ENCODE data around the gene PHB1. TPM values are rescaled to one million over a fixed set of nuclear protein-coding genes. Genes with fewer than 3 reads are reported as not detected.

The PHB1 gene
- 100 to 1,000 TPM; 229 to 233 TPM for total RNA-seq

DNA sequence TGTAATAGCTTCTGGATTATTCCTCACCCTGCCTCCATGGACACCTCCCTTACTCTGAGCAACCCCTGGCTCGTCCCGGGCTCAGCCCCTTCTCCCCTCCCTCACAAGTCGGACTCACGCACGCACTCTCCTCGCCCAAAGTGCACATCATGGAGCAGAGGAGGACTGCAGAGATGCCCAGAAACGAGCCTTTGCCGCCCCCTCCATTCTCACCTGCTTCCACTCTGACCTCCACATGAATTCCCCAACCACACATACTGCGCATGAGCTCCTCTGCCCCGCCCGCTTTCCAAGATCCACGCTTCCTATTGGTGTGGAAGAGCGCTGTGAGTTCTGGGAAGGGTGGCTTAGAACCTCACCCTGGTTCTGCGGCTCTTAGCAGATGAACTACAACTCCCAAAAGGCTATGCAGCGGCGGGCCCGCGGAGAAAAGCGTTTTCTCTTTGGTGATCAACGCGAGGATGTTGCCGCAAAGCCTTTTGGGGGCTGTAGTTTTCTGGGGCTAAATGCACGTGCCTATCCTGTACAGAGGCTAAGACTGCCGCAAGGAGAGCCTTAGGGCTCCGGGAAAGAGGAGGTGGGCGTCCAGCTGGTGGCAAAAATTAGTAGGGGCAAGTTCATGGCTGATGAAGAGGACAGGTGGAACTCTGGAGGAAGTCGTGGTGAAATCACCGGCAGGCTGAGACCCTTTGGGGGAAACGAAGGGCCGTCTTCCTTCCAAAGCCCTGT lies at the start of gene PHB1:
Gene PHB1 (minus strand): TSS at position 261 of the 729 bp plus-strand sequence. CDS start 1,618 bp downstream, outside the sequence.
- Mint-ChIP-seq H3K27ac (peak within 1 kb of the TSS; percentile 80 to 93), H3K4me1 (ENCODE audit: low read depth in 2 of 2) (peaks cover 23 to 29% of the 10 kb centered on the region in 2 donors), H3K27me3 (peaks cover 0 to 6% of the 10 kb centered on the region in 2 donors), H3K4me3 (peak within 1 kb of the TSS; percentile 99), H3K36me3 (peaks cover 21% of the 10 kb centered on the region), H3K9me3 (no peaks in the 10 kb centered on the region)
- peak; percentile 94 for DNase-seq (ENCODE audit: low spot score)
- peak; percentile 100 for ATAC-seq

DNA sequence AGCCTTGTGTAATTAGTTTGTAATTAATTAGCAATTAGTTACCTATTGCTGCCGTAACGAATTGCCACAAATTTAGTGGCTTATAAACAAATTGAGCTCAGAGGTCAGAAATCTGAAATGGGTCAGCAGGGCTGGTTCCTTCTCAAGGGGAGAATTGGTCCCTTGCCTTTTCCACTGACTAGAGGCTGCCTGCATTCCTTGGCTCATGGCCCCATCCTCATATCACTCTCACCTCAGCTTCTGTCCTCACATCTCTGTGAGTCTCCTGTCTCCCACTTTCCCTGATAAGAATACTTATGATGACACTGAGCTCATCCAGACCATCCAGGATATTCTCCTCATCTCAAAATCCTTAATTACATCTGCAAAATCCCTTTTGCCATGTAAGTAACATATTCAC lies 49.4 kb upstream of the PHB1 start:
- no peak for ATAC-seq
- no peak overlapping the region for H3K27ac Mint-ChIP-seq
- DNase-seq (ENCODE audit: low spot score): no peak
- peaks cover 0 to 2% of the 10 kb centered on the region in 2 donors for H3K4me1 Mint-ChIP-seq (ENCODE audit: low read depth in 2 of 2)
- H3K27me3 Mint-ChIP-seq: peaks cover 31 to 46% of the 10 kb centered on the region in 2 donors
- no peaks in the 10 kb centered on the region for H3K36me3 Mint-ChIP-seq
- peaks cover 3% of the 10 kb centered on the region for H3K9me3 Mint-ChIP-seq
- no peak overlapping the region for H3K4me3 Mint-ChIP-seq

DNA sequence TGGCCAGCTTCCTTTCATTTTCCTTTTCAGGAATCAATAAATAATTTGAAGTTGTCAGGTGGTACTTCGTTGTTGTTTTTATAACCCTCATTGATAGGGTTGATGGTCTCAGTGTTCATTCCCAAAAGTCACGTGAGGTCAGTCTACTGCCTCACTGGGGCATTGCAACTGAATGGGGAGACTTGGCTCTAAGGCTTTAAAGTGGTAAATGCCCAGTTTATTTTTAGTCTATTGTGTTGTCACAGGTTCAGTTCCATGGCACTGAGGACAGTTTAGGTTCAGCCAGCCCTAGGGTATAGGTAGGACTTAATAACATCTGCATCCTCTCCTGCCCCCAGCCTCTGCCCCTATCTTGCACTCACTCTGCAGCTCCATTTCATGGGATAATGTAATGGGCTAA lies 46.9 kb upstream of the PHB1 start:
- no peak overlapping the region for H3K27ac Mint-ChIP-seq
- H3K9me3 Mint-ChIP-seq: peaks cover 3% of the 10 kb centered on the region
- H3K36me3 Mint-ChIP-seq: no peaks in the 10 kb centered on the region
- peaks cover 28 to 46% of the 10 kb centered on the region in 2 donors for H3K27me3 Mint-ChIP-seq
- no peak overlapping the region for H3K4me3 Mint-ChIP-seq
- DNase-seq (ENCODE audit: low spot score): no peak
- peaks cover 9% of the 10 kb centered on the region in 2 donors for H3K4me1 Mint-ChIP-seq (ENCODE audit: low read depth in 2 of 2)
- ATAC-seq: no peak

DNA sequence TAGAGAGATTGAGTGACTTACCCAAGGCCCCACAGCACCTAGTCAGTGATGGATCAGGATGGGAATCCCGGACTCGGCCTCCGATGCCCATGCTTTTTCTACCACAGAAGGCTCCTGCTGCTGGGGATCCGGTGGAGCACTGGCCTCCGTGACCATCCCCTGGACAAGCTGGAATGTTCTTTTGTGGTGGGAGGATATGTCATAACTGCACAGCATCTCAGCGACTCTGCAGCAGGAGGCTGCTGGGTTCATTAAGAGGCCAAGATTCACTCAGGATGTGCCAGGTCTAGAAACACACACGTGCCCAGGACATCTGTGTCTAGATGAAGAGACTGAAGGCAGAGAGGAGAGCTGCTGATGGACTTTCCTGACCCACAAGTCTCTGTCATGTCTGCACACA lies 45.7 kb upstream of the PHB1 start:
- no peak overlapping the region for H3K27ac Mint-ChIP-seq
- peaks cover 31 to 49% of the 10 kb centered on the region in 2 donors for H3K27me3 Mint-ChIP-seq
- H3K36me3 Mint-ChIP-seq: no peaks in the 10 kb centered on the region
- ATAC-seq: no peak
- H3K9me3 Mint-ChIP-seq: peaks cover 3% of the 10 kb centered on the region
- H3K4me3 Mint-ChIP-seq: no peak overlapping the region
- no peak for DNase-seq (ENCODE audit: low spot score)
- peaks cover 9 to 13% of the 10 kb centered on the region in 2 donors for H3K4me1 Mint-ChIP-seq (ENCODE audit: low read depth in 2 of 2)

DNA sequence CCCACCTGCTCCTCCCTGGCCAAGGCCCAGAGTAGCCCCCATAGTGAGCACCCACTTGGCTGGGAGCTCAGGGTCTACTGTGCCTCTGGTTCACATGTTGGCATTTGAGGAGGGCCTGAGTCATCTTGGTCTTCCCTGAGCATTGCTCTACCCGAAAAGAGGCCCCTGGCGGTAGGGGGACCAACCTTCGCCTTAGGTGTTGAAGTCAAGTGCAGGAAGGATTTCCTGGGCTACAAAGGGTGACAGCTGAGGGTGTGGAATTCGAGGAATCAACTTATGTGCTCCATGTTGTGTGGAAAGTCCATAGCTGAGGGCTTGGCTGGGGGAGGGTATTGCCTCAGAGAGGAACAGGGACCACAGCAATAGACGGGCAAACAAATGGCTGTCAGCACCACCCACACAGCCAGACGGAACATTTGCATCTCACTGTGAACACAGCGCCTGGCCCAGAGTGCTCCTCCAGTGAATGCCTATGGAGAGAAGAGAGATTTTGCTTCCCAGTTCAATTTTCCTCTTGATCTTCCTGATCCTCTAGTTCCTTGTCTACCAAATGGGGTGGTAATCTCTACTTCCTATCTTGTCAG lies 44.8 kb upstream of the PHB1 start:
- Mint-ChIP-seq H3K4me1 (ENCODE audit: low read depth in 2 of 2) (peaks cover 9 to 13% of the 10 kb centered on the region in 2 donors), H3K4me3 (no peak overlapping the region), H3K27ac (no peak overlapping the region), H3K27me3 (peaks cover 31 to 49% of the 10 kb centered on the region in 2 donors), H3K36me3 (no peaks in the 10 kb centered on the region), H3K9me3 (peaks cover 3% of the 10 kb centered on the region)
- ATAC-seq (no peak), DNase-seq (ENCODE audit: low spot score) (no peak)

DNA sequence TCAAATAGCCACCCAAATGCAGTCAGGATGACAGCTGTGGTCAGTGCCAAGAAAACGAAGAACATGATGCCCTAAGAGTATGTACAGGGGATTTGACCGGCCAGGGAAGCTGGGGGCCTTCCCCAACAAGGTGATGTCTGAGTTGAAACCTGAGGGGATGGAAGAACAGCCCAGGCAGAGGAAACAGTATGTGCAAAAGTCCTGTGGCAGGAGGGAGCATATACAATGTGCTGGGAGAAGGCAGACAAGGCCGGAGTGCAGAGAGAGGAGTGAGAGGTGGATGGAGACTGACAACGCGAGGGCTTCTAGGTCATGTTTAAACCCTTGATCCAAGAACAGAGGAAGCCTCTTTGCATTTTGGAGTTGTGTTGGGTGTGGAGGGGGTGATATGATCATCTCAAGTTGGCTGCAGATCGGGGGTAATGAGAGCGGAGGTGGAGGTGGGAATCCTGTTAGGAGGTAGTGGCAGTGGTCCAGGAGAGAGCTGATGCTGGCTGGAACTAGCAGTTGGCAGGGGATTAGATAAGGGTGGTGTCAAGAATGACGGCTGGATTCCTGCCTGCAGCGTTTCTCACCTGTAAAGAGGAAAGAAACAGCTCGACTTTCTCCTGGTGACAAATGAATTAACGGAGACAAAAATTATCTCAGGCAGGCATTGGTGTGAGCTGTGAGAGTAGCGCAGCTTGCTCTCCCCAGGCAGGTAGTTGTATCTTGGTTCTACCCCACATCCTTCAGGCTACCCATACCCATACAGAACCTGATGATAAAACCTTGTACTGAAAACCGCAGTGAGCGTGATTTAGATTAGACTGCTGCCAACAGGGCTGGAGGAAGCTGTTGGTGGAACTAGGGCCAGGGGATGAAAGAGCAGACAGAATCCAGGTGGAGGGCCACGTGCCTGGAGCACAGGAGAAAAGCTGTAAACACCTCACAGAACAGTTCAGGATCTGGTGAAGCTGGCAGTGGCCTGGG lies 43.2 kb upstream of the PHB1 start:
- H3K4me3 Mint-ChIP-seq: no peak overlapping the region
- H3K9me3 Mint-ChIP-seq: no peaks in the 10 kb centered on the region
- DNase-seq (ENCODE audit: low spot score) (no peak), ATAC-seq (no peak)
- peaks cover 24 to 42% of the 10 kb centered on the region in 2 donors for H3K27me3 Mint-ChIP-seq
- peaks cover 14 to 16% of the 10 kb centered on the region in 2 donors for H3K4me1 Mint-ChIP-seq (ENCODE audit: low read depth in 2 of 2)
- H3K36me3 Mint-ChIP-seq: no peaks in the 10 kb centered on the region
- no peak overlapping the region for H3K27ac Mint-ChIP-seq

DNA sequence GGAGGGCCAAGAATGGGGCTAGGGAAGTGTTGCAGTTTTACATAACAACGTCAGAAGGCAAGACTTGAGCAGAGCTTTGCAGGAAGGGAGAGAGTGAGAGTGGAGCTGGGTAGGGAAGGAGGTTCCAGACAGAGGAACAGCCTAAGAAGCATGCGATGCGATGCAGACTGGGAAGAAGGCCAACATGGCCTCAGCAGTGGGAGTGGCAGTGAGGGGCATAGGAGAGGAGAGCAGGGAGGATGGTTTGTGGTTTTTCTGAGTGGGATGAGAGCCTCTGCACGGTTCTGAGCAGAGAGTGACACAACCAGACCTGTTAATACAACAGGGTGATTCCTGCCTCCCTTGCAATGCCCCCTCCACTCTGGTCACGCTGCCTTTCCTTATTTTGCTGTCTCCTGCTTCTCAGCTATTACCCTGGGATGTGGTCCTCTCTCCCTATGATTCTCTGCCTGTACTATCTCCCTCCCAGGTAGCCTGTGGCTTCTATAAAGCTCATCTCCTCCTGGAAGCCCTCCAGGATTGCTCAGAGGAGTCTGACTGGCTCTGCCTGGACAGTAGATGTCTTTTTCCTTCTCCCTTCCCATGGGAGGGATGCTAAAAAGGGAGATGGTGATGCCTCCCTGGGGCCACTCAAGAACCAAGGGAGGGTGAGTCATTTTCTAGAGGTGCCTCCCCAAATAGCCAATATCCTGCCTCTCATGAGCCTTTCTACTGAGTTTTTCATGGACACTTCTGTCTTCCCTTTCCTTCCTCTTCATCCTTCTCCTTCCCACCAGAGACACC lies 41.7 kb upstream of the PHB1 start:
- peaks cover 17 to 22% of the 10 kb centered on the region in 2 donors for H3K4me1 Mint-ChIP-seq (ENCODE audit: low read depth in 2 of 2)
- no peaks in the 10 kb centered on the region for H3K9me3 Mint-ChIP-seq
- DNase-seq (ENCODE audit: low spot score): no peak
- H3K36me3 Mint-ChIP-seq: no peaks in the 10 kb centered on the region
- H3K4me3 Mint-ChIP-seq: no peak overlapping the region
- H3K27ac Mint-ChIP-seq: no peak overlapping the region
- no peak for ATAC-seq
- peaks cover 22 to 41% of the 10 kb centered on the region in 2 donors for H3K27me3 Mint-ChIP-seq

DNA sequence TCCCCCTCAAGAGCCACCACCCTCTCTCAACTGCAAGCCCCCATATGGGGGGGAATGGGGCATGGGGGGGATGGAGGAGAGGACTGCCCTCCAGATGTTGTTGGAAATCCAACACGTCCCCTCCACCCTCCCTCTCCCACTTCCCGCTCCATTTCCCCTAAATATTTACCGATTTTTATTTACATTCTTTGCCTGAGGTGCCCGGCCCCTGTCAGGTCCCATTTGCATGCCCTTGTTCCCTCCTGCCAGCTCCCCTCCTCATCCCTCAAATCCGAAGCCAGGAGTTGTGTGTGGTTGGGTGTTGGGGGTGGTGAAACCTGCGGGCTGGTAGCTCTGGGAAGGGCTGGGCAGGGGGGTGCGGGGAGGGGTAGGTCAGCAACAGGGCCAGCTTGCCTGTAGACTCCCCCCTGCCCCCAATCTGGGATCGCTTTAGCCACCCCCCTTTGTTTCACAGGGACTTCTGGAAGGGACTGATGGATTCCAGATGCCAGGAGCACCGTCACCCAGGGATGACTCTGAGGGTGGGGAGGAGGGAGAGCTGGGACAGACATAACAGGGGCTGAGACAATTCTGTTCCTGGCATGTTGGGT lies 40.7 kb upstream of the PHB1 start:
- no peak for ATAC-seq
- H3K27ac Mint-ChIP-seq: no peak overlapping the region
- no peaks in the 10 kb centered on the region for H3K9me3 Mint-ChIP-seq
- no peak for DNase-seq (ENCODE audit: low spot score)
- no peak overlapping the region for H3K4me3 Mint-ChIP-seq
- no peaks in the 10 kb centered on the region for H3K36me3 Mint-ChIP-seq
- H3K4me1 Mint-ChIP-seq (ENCODE audit: low read depth in 2 of 2): peaks cover 21 to 31% of the 10 kb centered on the region in 2 donors
- peaks cover 22 to 41% of the 10 kb centered on the region in 2 donors for H3K27me3 Mint-ChIP-seq

DNA sequence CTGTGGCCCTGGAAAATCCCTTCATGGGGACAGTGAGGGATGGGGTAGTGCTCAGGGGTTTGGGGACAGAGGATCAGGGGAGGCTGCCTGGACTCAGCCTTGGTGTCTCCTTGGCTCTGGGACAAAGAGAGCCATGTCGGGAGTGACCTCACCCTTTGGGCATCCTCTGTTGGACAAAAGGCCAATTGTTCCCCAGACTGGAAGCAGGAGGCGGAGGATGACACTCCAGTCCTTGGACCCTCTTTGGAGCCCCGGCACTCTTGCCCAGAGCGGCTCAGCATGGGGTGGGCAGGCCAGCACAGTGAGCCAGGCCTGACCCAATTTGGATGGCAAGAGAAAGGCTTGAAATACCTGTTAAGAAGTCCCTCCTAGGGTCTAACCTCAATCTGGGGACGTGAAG lies 39.4 kb upstream of the PHB1 start:
- Mint-ChIP-seq H3K27me3 (peaks cover 18 to 30% of the 10 kb centered on the region in 2 donors), H3K4me1 (ENCODE audit: low read depth in 2 of 2) (peaks cover 25 to 31% of the 10 kb centered on the region in 2 donors), H3K36me3 (no peaks in the 10 kb centered on the region), H3K4me3 (no peak overlapping the region), H3K27ac (no peak overlapping the region), H3K9me3 (no peaks in the 10 kb centered on the region)
- DNase-seq (ENCODE audit: low spot score) (no peak), ATAC-seq (no peak)

DNA sequence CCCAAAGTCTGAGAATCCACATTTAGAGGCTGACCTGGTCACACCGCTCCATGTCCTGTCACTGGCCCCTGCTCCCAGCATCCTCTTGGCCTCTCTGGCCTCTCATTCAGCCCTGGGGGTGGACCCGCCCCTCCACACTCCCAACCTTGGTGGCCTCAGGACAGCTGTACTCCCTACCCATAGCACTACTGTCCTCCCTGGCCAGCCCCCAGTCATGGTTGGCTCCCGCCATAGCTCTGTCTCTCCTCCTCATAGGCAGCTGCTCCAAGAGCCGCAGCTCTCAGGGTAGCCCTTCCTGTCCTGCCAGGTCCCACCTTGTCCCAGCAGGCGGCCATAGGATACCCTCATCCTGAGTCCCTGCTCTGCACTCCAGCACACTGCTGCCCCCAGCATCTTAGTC lies 38.0 kb upstream of the PHB1 start:
- ATAC-seq (peak in 1 of 2 donors; percentile 41), DNase-seq (ENCODE audit: low spot score) (no peak)
- H3K36me3 Mint-ChIP-seq: no peaks in the 10 kb centered on the region
- no peak overlapping the region for H3K27ac Mint-ChIP-seq
- H3K4me3 Mint-ChIP-seq: no peak overlapping the region
- no peaks in the 10 kb centered on the region for H3K9me3 Mint-ChIP-seq
- peaks cover 21 to 29% of the 10 kb centered on the region in 2 donors for H3K4me1 Mint-ChIP-seq (ENCODE audit: low read depth in 2 of 2)
- peaks cover 15 to 21% of the 10 kb centered on the region in 2 donors for H3K27me3 Mint-ChIP-seq

DNA sequence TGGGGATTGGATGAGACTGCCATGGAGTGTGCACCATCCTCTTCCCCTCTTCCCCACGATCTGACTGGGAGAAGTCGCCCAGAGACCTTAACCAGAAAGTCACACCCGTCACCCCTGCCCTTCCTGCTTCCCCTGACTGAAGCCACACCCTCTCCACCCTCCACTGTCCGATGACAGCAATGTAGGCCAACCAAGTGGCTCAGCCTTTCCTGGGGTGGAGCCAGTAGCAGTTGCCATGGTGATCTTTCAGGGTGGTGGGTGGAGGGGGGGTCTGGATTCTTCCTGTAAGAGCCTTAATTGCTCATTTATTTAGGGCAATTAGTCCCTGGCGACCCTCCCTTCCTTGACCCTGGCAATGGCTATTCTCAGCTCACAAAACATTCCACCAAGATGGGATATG lies 37.5 kb upstream of the PHB1 start:
- H3K36me3 Mint-ChIP-seq: no peaks in the 10 kb centered on the region
- H3K9me3 Mint-ChIP-seq: no peaks in the 10 kb centered on the region
- H3K27me3 Mint-ChIP-seq: peaks cover 11 to 16% of the 10 kb centered on the region in 2 donors

DNA sequence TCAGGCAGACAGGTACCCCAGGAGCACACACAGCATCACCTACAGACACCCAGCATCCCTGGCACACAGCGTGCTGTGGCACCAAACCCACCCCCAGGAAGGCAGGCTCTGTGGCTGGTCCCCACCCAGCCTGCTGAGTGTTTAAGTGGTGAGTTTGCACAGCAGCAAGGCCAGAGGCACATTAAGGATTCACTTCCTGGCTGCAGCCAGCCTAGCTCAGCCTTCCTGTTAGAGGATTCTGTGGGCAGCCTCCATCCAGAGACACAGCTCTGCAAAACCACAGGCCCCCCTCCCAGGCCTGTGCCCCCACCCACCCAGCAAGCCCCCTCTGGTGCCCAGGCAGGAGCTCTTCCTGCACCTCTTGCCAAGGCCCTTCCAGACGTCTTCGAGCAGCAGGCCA lies 36.1 kb upstream of the PHB1 start:
- H3K4me3 Mint-ChIP-seq: no peak overlapping the region
- H3K9me3 Mint-ChIP-seq: no peaks in the 10 kb centered on the region
- ATAC-seq: no peak
- peak overlapping the region in 1 of 2 donors; percentile 19 for H3K27ac Mint-ChIP-seq
- DNase-seq (ENCODE audit: low spot score): no peak
- peaks cover 16 to 20% of the 10 kb centered on the region in 2 donors for H3K4me1 Mint-ChIP-seq (ENCODE audit: low read depth in 2 of 2)
- no peaks in the 10 kb centered on the region for H3K36me3 Mint-ChIP-seq
- H3K27me3 Mint-ChIP-seq: peaks cover 0 to 2% of the 10 kb centered on the region in 2 donors

More for the DNA sequence above, 37.5 kb upstream of the PHB1 start:
- H3K4me1 Mint-ChIP-seq (ENCODE audit: low read depth in 2 of 2): peaks cover 16 to 24% of the 10 kb centered on the region in 2 donors
- no peak for DNase-seq (ENCODE audit: low spot score)
- ATAC-seq: no peak
- no peak overlapping the region for H3K4me3 Mint-ChIP-seq
- H3K27ac Mint-ChIP-seq: no peak overlapping the region

DNA sequence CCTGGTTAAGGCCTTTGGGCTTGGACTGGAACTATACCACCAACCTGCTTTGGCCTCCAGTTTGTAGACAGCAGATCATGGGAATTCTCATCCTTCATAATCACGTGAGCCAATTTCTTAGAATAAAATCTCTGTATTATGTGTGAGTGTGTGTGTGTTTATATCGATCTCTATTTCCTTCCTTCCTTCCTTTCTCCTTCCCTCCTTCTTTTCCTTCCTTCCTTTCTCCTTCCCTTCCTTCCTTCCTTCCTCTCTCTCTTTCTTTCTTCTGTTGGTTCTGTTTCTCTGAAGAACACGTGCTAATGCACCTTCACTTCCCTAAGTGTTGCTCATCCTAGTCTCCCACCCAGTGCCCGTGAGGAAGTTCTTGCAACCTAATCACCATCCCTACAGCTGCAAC lies 35.5 kb upstream of the PHB1 start:
- no peaks in the 10 kb centered on the region for H3K9me3 Mint-ChIP-seq
- H3K4me1 Mint-ChIP-seq (ENCODE audit: low read depth in 2 of 2): peaks cover 16 to 20% of the 10 kb centered on the region in 2 donors
- peak overlapping the region in 1 of 2 donors; percentile 13 for H3K27ac Mint-ChIP-seq
- no peak overlapping the region for H3K4me3 Mint-ChIP-seq
- no peaks in the 10 kb centered on the region for H3K36me3 Mint-ChIP-seq
- DNase-seq (ENCODE audit: low spot score): no peak
- no peak for ATAC-seq
- no peaks in the 10 kb centered on the region for H3K27me3 Mint-ChIP-seq

All from natural killer cell treated with Interleukin-12 subunit alpha and Interleukin-12 subunit beta and Interleukin-15 and Interleukin-18, amount 100 ng/mL, for 72 hours (primary cell).